GM12864 (cell line): ENCODE data around the gene FRMD4A.

ENCODE experiments used
- DNase-seq: peaks from one replicate; pipeline ENCODE4 v3.0.0-alpha.2; 2011; ENCODE audit warnings: low read depth
- H3K4me3 ChIP-seq: 2 replicates; pipeline ENCODE4 v1.5.1; 2011; ENCODE audit warnings: mild to moderate bottlenecking, low read depth, low read length, control low read depth
- TF ChIP-seq, protein P1 (sequence below): IDR thresholded peaks from 2 replicates; pipeline ENCODE4 v1.5.1; 2011; ENCODE audit warnings: low read depth, mild to moderate bottlenecking, moderate library complexity, low read length, control low read depth, inconsistent platforms; ENCODE audit errors: missing control alignments

The FRMD4A gene

DNA sequence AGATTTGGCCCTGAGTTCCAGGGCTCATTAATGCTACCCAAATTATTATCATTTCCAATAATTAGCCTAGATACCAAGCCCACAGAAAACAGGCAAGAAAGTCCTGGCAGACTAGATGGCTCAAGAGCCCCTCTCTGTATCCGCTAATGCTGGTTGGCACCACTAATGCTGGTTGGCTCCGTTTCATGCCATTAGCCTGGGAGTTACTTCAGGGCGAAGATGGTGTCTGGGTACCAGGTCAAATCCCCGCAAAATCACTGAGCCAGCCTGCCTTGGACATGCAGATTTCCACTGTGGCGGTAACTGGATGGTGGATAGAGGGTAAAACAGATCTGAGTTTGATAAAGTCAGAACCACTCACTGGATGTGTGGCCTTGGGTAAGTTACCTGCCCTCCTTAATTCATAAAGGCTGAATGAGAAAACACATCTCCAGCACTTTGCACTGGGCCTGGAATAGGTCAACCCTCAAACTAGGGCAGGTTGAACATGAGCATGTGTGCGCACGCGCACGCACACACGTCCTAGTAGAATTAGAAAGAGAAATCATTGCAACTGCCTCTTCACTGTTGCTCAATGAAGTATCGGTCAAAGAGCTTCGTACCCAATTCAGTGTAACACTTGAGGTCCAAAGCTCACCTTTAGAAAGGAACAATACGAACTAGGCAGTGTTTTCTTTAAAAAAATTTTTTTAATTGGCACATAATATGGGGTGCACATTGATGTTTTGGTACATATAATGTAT is 652.5 kb downstream of the FRMD4A start:
- no peak for DNase-seq

DNA sequence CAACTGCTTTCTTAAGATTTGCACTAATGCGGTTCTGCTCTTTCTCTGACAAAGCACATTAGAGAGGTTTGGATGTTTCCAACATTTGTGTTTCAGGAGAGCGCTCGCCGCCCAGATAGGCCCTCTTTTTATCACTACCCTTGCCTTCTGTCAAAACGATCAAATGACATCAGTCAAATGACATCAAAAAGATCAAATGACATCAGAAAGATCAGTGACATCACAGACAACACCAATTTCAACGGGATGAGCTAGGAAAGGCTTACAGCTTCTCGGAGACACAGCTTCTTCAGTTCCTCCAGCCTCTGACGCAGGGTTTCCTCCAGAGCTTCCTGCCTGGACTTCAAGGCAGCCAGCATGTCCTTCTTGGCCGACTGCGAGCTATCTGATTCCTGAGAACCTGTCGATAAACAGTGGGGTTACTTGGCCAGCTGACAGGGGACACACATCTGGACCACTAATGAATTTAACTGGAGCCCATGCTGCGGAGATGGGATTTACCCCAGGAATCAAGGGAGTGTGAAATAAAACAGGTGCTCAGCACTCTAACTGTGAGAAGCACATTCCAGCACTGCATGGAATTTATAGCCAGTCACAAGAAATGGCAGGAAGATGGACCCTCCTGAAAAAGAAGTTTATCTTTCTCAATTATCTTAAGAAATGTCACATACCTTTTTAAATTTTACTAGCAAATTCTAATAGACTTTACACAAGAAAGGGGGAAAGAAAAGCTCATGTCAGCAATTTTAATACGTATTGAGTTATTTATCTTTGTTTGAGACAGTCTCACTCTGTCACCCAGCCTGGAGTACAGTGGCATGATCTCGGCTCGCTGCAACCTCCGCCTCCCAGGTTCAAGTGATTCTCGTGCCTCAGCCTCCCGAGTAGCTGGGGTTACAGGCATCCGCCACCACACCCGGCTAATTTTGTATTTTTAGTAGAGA is 655.8 kb downstream of the FRMD4A start:
- H3K4me3 ChIP-seq, result no peak overlapping the region
- TF ChIP-seq, protein P1, sequence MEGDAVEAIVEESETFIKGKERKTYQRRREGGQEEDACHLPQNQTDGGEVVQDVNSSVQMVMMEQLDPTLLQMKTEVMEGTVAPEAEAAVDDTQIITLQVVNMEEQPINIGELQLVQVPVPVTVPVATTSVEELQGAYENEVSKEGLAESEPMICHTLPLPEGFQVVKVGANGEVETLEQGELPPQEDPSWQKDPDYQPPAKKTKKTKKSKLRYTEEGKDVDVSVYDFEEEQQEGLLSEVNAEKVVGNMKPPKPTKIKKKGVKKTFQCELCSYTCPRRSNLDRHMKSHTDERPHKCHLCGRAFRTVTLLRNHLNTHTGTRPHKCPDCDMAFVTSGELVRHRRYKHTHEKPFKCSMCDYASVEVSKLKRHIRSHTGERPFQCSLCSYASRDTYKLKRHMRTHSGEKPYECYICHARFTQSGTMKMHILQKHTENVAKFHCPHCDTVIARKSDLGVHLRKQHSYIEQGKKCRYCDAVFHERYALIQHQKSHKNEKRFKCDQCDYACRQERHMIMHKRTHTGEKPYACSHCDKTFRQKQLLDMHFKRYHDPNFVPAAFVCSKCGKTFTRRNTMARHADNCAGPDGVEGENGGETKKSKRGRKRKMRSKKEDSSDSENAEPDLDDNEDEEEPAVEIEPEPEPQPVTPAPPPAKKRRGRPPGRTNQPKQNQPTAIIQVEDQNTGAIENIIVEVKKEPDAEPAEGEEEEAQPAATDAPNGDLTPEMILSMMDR, result no peak
- no peak for DNase-seq

More for the DNA sequence above, 652.5 kb downstream of the FRMD4A start:
- TF ChIP-seq, protein P1, result no peak
- H3K4me3 ChIP-seq, result no peak overlapping the region

DNA sequence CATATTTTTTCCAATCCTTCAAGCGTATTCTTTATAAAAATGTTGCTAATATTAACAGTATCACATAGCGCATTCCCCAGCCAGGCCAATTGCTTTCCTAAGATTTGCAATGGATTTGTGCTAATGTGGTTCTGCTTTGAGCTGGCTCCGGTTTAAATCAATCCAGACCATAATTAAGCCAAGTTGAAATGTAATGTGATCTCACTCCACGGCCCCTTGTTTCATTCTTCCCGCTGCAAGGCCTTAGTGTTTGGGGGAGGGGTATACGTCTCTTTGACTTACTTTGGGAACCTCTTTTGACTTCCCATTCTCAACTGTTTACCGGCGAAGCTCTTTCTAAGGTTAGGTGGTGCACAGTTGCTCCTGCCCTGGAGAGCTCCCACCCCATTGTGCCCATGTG is 657.6 kb downstream of the FRMD4A start:
- DNase-seq, result no peak
- no peak overlapping the region for H3K4me3 ChIP-seq

DNA sequence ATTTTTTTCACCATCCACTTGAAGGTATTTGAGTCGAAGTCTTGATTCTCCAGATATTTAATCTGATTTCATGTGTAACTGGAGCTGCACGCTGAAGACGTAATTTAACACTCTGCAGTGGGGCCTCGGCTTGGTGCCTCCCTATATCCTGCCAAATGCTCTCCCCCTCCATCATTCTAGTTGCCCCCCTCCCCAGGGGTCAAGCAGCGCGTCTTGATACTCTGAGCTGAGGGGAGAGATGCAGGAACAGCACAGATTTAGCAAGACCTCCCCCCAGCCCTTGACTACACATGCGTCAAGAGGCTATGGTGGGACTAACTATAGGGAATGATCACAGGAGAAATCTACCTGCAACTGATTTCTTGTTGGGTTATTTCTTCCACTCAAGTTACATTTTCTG is 658.2 kb downstream of the FRMD4A start:
- TF ChIP-seq, protein P1, result no peak
- DNase-seq, result no peak
- H3K4me3 ChIP-seq, result no peak overlapping the region

More for the DNA sequence above, 657.6 kb downstream of the FRMD4A start:
- TF ChIP-seq, protein P1, result no peak

DNA sequence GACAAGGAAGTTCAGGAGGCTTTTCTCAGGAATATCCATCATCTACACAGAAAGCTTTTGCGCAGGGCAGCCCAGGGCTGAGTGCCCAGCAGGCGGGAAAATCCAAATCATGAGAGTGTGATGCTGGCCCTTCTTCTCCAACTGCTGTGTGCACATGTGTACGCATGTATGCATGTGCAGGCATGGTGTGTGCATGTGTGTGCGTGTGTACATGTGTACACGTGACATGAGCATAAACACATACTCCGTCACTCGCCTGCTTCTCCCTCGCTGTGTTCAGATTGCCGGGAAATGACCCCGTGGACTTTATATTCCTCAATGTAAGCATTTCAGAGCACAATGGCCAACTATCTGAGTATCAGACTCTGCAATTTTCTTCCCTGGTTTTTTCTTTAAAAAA is 658.8 kb downstream of the FRMD4A start:
- no peak for DNase-seq
- TF ChIP-seq, protein P1, result no peak

DNA sequence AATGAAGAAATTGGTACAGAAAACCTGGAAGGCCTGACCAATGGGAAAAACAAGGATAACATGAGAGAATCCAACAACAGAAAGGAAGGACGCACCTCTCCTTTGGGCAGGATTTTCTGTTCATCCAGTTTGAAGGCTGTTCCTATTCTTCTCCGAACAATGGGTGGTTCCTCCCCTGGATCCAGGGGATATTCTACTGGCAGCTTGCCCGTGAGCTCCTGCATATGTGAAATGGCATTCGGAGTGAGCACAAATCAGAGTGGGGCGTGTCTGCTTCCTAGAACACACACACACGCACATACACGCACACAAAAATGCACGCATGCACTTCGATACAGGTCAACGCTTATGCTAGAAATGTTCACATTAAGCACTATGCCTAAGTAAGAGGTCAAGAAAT is 660.4 kb downstream of the FRMD4A start:
- H3K4me3 ChIP-seq, result no peak overlapping the region
- TF ChIP-seq, protein P1, result no peak
- no peak for DNase-seq

More for the DNA sequence above, 658.8 kb downstream of the FRMD4A start:
- H3K4me3 ChIP-seq, result no peak overlapping the region
